ENCODE data around the gene EXOC3L4. TPM values are rescaled to one million over a fixed set of nuclear protein-coding genes. Genes with fewer than 3 reads are reported as not detected.

EXOC3L4 gene
- total RNA-seq, 1 donor from 2014 or later = 2.5 TPM

GRCh38 chr14:103132381-103133209 lies 38.1 kb downstream of the EXOC3L4 start:
- no peak for DNase-seq (ENCODE audit: low spot score)

DNA sequence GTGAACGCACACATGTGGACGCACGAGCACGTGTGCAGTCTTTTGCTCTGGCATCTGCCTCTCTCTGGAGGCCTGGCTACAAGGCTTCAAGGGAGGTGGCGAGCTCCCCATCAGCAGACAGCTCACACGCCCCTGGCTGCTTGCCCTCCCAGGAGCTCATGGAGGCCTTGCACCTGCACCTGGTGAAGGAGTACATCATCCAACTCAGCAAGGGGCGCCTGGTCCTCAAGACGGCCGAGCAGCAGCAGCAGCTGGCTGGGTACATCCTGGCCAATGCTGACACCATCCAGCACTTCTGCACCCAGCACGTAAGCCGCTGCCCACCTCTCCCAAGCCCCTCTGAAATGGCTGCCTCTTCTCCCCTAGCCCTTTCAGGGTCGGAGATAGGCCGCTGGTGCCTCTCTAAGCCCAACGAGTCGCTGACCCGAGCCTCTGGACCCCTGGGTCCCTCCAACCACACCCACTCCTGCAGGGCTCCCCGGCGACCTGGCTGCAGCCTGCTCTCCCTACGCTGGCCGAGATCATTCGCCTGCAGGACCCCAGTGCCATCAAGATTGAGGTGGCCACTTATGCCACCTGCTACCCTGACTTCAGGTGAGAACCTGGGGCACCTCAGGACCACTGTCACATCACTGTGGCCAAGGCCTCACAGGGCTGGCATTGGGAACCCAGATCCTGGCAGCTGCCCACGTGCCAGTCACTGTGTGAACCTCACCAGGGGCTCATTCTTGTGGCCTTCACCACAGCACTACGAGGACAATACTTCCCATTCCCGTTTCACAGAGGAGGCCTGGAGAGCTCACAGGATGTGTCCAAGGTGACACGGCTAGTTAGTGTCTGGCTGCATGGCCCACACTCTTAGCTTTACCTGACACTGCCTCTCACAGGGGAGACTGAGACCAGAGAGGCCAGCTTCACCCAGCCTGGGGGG lies 39.0 kb downstream of the EXOC3L4 start:
- no peak for DNase-seq (ENCODE audit: low spot score)

DNA sequence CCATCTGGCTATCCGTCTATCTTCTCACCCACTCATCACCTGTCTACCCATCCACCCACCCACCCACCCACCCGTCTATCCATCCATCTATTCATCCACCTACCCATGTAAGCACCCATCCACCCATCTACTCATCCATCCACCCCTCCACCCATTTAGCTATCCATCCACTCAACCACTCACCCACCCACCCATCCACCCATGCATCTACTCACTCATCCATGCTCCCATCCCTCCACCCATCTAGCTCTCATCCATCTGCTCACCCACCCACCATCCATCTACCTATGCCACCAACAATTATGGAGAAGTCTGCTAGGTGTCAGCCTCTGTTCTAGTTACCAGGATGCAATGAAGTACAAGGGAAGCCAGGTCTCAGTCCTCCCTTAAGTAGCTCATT lies 39.9 kb downstream of the EXOC3L4 start:
- DNase-seq (ENCODE audit: low spot score) = no peak

- DNase-seq (ENCODE audit: low spot score) = no peak
These were observed 40.4 kb downstream of the EXOC3L4 start for GRCh38 chr14:103134919-103135318.

GRCh38 chr14:103135333-103136260 lies 41.1 kb downstream of the EXOC3L4 start:
- no peak for DNase-seq (ENCODE audit: low spot score)

DNA sequence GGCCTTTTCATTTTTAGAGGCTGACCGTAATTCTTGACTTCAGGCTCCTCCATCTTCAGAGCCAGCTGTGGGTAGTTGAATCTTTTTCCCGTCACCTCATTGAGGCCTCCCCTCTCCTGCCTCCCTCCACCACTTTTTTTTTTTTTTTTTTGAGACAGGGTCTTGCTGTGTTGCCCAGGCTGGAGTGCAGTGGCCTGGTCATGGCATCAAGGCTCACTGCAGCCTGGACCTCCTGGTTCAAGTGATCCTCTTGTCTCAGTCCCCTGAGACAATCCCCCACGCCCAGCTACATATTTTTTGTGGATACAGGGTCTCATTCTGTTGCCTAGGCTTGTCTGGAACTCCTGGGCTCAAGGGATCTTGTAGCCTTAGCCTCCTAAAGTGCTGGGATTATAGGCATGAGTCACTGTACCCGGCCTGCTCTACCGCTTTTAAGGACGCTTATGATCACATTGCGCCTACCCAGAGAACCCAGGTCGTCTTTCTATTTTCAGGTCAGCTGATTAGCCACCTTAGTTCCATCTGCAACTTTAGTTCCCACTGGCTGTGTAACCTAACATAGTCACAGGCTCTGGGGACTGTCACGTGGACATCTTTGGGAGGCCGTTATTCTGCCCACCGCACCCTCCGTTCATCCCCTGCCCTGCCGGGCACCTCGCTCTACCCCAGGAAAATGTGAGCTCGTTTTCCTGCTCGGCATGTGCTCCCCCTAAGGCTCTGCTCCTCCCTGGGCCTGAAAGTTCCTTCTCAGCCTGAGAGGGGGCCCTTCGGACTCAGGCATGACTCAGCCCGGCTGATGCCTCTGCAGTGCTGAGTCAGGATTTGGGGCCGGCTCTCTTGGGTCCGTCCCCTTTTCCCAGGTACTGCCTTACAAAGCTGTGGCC lies 42.1 kb downstream of the EXOC3L4 start:
- peak; percentile 61 for DNase-seq (ENCODE audit: low spot score)

DNA sequence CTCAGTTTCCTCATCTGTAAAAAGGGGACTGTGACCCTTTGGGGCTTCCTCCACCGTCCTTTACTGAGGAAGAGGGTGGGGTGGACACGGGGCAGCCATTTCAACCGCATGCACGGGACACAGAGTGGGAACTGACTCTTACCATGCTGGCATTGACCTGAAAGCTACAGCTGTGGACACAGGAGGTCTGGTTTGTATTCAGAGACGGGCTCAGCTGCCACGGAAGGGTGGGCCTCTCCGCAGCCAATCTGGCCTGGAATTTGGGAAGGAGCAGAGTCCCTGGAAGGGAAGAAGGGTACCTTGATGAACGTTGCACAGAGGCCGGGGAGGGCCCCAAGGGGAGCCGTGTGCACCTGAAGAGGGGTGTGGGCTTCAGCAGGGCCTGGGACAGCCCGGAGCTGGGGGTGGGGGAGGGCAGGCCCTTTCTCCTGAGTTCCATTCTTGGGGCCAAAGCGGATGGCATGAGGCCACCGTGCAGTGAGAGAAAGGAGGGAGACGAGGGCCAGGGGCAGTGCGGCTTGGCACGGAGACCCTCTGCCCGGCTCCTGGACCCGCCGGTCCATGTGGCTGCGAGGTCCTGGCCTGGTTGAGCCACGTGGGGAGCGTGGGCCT lies 43.3 kb downstream of the EXOC3L4 start:
- DNase-seq (ENCODE audit: low spot score) = no peak

- DNase-seq (ENCODE audit: low spot score) = peak; percentile 53
These were observed 44.0 kb downstream of the EXOC3L4 start for GRCh38 chr14:103138301-103139131.

- no peak for DNase-seq (ENCODE audit: low spot score)
These were observed 44.9 kb downstream of the EXOC3L4 start for GRCh38 chr14:103139132-103140025.

GRCh38 chr14:103140316-103141109 lies 46.0 kb downstream of the EXOC3L4 start:
- no peak for DNase-seq (ENCODE audit: low spot score)

- DNase-seq (ENCODE audit: low spot score) = peak; percentile 51
These were observed 46.7 kb downstream of the EXOC3L4 start for GRCh38 chr14:103141117-103141796.

DNA sequence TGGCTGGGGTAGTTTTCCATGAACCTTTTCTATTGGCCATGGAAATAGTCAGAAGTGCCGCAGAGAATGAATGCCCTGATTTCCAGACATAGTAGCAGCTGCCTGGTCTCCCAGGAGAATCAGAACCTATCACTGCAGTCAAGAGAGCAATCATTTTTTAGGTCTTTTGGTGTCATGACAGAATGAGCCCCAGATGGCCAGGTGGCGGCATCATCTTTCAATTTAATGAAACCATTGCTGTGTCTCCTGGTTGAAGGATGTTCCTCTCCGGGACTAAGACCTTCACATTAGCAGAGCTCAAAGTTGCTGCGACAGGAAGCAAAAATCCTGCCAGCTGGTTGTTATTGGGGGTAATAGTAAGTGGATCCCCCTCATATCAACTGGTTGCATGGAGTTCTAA lies 47.5 kb downstream of the EXOC3L4 start:
- no peak for DNase-seq (ENCODE audit: low spot score)

DNA sequence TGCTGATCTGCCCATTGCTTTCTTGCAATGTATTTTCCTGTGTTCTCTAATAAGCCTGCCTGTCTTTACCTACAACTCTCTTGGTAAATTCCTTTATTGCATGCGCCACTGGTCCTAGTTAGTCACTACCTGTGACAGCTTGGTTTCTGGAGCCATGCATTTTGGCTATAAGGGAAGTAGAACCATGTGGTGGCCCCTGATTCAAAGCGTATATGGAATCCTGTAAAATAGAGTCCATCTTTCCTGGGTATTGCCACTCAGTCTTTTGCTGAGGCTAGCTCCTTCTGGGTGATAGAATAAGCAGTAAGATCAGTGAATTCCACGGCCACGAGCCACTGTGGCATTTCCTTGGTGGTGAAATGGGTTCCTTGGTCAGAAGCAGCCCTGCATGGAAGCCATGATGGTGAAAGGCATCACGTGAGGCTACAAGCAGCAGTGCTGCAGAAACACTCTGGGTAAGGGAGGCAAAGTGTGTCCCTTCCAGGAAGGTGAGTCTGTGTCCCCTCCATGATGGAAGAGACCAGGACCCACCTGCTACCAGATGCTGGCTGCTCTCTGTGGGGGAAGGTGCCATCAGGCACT lies 48.3 kb downstream of the EXOC3L4 start:
- DNase-seq (ENCODE audit: low spot score) = no peak

DNA sequence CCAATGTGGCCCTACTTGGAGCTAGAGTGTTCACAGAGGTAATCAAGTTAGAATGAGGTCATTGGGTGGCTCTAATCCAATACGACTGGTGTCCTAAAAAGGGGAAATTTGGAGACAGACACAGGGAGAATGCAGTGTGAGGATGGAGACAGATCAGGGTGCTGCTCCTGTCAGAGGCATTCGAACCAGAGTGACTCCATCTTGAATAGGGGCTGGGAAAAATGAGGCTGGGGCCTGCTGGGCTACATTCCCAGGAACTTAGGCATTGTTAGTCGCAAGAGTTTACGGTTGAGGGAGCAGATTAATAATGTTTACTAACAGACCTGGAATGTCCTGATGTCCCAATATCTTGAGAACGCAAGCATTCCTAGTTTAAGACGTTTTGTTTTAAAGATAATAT lies 49.0 kb downstream of the EXOC3L4 start:
- DNase-seq (ENCODE audit: low spot score) = no peak

- DNase-seq (ENCODE audit: low spot score) = no peak
These were observed 49.6 kb downstream of the EXOC3L4 start for GRCh38 chr14:103144085-103144484.

- DNase-seq (ENCODE audit: low spot score) = no peak
These were observed 51.7 kb downstream of the EXOC3L4 start for GRCh38 chr14:103146141-103146709.
